ENCODE data around the gene CDC42BPG.
"Not testable (repeated sequence)": the region's sequence is repeated elsewhere in the genome, so short reads cannot be mapped to it uniquely, and the experiment has no call there.

CDC42BPG gene

GRCh38 chr11:64848214-64848825 is 3.9 kb upstream of the CDC42BPG start:
- DNase-seq = no peak

- DNase-seq = peak; percentile 43
Measured at GRCh38 chr11:64846998-64847666, 2.7 kb upstream of the CDC42BPG start.

- DNase-seq = not testable (repeated sequence)
Measured at GRCh38 chr11:64845776-64846129, 1.3 kb upstream of the CDC42BPG start.

DNA sequence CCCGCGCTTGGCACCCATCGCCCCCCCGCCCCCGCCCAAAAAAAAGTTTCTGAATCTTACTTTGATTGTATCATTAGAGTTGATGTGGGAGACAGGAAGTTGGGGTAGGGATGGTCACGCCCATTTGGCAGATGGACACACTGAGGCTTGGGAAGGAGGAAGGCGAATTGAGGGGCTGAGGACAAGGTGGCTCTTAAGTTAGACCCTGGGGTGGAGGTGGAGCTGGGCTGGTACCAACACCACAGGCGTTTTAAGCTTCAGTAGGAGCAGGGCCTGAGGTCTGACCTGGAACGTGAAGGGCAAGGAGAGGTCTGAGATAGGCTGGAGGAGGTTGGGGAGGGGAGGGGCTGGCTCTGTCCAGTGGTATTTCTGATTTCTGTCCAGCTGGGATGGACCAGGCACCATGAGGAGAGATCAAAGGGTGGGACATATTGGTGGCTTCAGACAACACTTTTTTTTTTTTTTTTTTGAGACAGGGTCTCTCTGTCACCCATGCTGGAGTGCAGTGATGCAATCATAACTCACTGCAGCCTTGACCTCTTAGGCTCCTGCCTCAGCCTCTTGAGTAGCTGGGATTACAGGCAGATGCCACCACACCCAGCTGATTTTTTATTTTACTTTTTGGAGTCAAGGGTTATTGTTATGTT is 799 bp upstream of the CDC42BPG start:
- DNase-seq = no peak

DNA sequence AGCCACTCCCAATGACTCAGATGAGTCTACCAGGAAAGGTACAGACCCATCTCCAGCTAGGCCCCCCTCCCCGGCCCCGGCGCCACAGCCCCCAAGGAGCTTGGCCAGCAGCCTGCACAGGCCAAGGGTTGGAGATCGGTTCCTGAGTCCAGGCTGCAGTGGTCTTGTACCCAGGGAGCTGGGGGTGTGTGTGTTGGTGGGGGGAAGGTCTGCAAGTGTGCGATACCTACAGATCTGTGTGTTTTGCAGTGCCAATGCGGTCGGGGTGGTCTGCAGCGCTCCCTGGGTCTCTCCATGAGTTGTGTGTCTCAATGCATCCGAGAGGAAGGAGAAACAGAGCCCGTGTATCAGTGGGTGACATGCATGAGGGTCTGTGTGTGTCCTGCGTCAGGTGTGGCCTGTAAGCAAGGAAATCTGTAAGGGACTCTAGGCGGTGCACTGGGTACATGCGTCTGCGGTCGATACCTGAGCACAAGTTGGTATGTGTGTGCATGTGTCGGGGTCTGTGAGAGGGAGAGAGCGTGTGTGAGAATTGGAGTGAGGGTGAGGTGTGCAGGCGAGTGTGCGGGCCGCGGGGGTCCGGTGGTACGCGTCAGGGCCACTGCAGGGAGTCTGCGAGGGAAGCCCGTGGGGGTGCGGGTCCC is 645 bp downstream of the CDC42BPG start:
- DNase-seq = no peak

- DNase-seq = no peak
Measured at GRCh38 chr11:64842851-64843685, 1.4 kb downstream of the CDC42BPG start.

DNA sequence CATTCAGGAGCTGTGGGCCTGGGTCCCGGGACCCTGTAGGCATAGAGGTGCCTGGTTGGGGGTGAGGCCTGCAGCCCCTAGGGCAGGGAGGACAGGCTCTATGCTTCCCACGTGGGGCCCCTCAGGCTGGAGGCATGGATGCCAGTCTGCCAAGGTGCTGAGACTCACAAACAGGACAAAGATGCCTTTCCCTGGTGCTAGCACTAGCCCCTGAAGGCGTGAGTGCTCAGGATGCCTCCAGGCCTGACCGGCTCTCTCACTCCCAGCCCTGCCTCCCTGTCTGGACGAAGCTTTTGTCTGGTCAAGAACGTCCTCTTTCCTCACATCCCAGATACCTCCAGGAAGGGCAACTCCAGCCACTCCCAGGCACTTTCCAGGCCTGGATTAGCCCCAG is 2.1 kb downstream of the CDC42BPG start:
- no peak for DNase-seq

DNA sequence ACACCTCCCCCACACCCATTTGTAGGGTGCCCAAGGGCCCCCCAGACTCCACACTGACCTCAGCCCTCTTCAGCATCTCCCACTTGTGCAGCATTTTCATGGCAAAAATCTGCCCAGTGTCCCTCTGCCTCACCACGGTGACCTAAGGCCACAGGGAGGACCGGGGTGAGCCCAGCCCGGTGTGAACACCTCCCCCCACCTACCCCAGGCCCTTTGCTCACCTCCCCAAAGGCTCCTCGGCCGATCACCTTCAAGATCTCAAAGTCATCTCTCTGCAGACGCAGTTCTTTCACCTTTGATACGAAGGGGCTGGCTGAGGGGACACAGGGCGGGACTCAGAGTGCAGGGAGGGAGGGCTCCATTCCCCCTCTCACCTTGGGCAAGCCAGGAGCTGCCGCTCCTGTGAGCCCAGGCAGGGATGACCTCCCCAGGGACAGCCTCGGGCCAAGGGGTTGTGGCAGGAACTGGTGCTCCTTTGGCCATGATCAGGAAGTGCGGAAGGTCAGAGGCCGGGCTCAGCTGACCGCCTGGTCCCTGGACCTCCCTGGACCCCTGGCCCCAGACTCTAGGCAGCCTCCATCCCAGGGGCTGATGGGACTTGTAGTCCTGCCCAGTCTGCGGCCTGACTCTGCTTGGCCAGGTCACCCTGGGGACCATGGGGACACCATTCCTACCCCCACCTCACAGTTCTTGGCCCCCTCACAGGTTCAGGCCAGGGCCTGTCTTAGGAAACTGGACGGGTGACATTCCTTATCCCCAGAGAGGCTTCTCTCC is 2.7 kb downstream of the CDC42BPG start:
- no peak for DNase-seq

DNA sequence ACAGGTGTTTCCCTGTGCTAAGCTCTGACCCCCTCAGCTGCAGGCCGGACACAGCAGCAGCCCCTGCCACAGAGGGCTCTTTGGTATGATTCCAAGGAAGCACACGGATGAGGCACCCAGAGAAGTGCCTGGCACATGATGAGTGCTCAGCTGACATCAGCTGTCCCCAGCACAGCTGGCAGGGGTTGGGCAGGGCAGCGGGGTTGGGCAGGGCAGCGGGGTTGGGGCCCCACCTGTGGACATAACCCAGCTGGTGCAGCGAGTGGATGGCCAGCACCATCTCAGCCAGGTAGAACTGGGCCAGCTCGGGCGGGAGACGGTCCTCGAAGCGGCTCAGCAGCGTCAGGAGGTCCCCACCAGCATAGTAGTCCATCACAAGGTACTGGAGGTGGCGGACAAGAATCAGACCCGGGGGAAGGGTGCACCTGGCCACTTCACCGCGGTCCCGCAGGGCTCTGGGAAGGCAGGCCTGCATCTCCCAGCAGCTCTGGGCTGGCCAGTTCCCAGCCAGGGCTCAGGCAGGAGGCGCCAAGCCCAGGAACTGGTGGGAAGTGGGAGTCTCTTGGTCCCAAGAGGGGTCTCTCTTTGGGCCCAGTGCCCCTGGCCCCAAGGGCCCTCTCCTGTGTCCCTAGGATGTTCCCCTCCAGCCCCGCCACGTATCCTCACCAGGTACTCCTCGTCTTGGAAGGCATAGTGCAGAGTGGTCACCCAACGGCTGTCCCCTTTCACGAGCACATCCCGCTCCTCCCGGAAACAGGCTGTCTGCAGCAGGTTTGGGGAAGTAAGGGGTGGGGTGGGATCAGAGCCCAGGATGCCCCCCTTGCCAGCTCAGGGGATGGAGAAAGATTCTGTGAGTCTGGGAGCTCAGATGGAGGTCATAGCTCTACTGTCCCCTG is 4.3 kb downstream of the CDC42BPG start:
- DNase-seq = no peak

DNA sequence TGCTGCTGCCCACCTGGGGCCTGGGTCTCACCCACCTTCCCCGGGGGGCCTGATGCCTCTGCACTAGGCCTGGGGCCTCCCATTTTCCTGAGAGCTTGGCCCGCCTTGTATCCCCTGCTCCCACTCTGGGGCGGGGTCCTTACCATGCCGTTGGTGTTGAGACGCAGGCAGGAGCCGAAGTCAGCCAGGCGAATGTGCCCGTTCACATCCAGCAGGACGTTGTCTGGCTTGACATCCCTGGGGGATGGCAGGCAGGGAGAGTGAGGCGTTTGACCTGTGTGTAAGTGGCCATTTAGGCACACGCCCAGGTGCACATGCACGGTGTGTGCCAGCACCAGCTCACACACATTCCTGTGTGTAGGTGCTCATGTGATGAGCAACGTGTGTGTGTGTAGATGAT is 5.1 kb downstream of the CDC42BPG start:
- no peak for DNase-seq

GRCh38 chr11:64838600-64839334 is 5.7 kb downstream of the CDC42BPG start:
- DNase-seq = no peak

DNA sequence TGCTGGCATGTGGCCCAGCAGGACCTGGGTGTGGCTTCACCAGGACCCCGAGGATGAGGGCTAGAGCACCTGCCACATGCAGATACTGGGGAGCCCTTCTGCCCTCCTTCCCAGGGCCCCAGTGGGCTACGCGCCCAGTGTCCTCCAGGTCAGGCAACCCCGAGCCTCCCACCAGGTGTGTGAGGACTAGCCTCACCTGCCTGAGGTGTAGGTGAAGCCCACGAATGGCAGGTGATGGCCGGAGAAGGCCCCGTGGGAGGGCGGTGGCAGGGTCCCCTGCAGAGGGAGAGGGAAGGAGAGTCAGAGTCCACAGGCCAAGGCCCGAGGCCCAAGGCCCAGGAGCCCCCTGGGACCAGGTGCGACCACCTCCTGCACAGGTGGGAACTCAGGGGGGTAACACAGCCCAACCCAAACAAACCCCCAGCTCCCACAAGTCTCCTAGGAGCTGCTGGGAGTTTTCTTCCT is 6.5 kb downstream of the CDC42BPG start:
- no peak for DNase-seq

GRCh38 chr11:64836448-64837072 is 7.9 kb downstream of the CDC42BPG start:
- DNase-seq = no peak

DNA sequence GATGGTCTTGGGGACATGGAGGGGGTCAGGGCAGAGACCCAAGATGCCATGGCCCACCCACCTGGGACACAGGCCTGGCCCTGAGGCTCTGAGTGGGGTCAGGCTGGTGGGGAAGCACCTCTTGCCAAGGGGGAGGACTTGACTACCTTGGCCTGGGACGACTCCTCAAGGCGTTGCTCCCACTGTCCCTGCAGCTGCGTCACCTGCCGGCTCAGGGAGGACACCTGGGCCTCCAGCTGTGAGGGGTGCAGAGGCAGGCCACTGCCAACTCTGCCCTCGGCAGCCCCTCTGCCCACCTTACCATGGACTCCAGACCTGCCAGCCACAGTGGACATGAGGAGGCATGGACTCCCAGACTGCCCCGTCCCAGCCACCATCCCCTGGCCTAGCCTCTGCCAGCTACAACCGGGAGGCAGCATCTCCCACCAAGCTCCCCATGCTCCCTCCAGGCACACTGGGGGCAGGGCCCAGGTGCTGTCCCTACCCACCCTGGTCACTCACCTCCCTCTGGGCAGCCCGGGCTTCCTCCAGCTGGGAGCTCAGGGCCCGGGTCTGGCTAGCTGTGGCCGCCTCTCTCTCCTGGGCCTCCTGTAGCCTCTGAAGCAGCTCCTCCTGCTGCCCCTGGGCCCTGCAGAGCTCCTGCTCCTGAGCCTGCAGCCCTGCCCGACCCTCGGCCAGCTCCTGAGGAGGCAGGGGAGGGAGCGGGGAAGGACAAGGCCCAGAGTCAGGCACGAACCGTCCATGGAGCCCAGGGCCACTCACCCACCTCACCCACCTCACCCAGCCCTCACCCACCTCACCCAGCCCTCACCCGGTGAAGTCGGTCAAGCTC is 8.6 kb downstream of the CDC42BPG start:
- no peak for DNase-seq

- no peak for DNase-seq
Measured at GRCh38 chr11:64834723-64835615, 9.5 kb downstream of the CDC42BPG start.

GRCh38 chr11:64834031-64834722 is 10.3 kb downstream of the CDC42BPG start:
- no peak for DNase-seq

DNA sequence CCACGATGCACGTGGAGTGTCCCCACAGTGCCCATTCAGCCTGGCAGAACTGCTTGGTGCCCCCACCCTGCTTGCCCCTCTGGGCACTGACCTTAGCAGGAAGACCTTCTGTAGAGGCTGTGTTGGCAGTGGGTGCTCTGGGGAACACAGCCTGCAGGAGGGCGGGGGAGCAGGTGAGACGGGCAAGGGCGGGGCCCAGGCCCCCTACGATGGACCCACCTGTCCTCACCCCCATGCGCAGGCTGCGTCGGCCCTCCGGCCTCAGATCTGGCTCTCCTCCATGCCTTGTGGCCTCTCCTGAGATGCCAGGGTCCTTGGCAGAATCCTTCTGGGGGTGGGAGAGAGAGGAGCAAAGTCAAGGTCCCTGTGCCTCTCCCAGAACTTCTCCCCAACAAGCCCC is 10.9 kb downstream of the CDC42BPG start:
- no peak for DNase-seq
